IPS-NIHi7 (cell line): ENCODE measurements around the gene CHST2.

Source experiments
- DNase-seq: peaks from one replicate; pipeline ENCODE4 v3.0.0; 2012; ENCODE audit warnings: mixed read lengths; ENCODE audit errors: extremely low spot score

The CHST2 gene

GRCh38 chr3:143166376-143166775, 46.8 kb downstream of the CHST2 start:
- DNase-seq: no peak

DNA sequence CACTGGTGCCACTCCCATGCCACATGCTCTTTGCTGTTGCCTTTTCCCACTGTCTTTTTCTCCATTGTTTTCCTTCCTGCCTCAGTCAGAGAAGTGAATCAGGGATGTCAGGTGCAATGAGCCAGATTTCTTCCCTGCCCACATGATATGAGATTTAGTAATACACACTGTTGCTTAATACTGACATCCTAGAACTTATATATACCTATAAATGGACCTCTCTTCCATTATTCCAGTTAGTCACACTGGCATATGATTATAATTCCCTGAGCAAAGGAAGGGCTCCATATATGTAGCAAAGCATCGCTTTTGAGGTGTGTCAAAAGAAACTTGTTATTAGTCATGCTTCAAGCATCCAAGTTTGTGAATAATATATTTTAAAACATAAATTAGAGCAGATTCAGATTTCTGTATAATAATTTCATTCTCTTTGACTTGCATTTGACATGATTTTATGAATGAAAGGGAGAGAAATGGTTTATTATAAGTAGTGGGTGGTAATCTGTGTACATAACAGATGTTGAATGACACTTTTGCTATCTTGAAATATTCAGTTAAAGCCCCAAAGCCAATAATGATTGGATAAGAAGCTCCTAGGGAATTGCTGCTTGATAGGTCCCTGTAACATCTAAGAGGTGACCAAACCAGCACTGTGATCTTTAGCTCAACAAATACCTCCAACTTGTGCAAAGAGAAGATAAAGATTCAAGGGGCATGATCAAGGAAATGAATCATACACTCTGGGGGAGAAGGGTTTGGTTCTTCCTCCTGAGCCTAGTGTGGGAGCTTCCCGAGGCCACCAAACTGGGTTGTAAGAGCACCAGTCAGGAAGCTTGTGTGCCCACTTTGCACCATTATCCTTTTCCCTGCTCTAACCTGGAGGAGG, 48.6 kb downstream of the CHST2 start:
- DNase-seq: no peak

DNA sequence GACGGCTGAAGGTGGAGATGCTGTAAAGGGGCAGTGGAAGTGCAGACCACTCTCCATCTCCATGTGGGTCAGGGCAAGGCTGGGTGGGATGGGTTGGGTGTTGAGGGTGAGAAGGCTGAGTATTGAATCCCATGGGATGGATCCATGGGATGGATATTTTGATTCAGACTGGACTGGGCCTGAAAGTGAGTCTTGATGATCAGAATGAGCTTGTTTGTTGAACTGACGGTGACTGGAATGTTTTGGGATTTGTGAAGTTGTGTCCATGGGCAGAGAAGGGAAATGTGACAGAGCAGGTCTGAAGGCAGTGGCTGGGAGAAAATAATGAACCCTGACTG, 49.3 kb downstream of the CHST2 start:
- DNase-seq: no peak

GRCh38 chr3:143170074-143170473, 50.5 kb downstream of the CHST2 start:
- DNase-seq: no peak

DNA sequence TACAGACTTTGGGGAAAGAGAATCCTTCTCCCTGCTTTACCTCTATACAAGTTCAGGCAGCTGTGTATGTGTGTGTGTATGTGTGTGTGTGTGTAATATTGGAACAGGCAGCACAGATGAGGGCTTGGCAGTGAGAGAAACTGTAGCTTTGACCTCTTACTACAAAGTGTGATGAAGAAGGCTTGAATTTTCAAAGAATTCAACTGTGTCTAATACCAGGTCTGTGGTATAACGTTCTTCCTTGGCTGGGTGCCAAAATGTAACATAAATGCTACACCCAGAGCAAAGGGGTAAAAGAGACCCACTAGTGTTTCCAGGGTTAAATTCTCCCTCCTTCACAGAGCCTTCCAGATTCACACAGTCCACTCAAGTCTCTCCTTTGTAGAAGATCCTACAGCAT, 51.1 kb downstream of the CHST2 start:
- DNase-seq: no peak

- no peak for DNase-seq
Observed at GRCh38 chr3:143171141-143171980, 51.8 kb downstream of the CHST2 start.

- DNase-seq: no peak
Observed at GRCh38 chr3:143172062-143172794, 52.7 kb downstream of the CHST2 start.

GRCh38 chr3:143172795-143173145, 53.2 kb downstream of the CHST2 start:
- DNase-seq: no peak

DNA sequence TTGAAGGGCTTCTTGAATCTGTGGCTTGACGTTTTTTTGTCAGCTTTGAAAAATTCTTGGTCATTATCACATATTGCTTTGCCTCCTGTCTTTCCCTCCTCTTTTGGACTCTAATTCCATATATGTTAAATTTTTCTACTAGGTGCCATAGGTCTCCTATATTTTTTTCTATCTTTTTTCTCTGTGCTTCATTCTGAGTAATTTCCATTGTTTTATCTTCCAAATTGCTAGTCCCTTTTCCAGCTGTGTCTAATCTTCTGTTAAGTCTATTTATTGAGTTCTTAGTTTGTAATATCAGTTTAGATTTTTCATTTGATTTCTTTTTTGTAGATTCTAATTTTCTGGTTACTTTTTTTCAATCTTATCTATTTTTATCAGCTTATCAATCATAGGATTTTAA, 53.7 kb downstream of the CHST2 start:
- no peak for DNase-seq
